HepG2 (cell line): Measurements from ENCODE around the gene FGFR3. TPM values are rescaled to one million over a fixed set of nuclear protein-coding genes. Genes with fewer than 3 reads are reported as not detected.

Source experiments
- GABPA ChIP-seq, 2 experiments: IDR thresholded peaks; 2 replicates each; pipeline ENCODE4 v1.6.1; 2011 to 2016; ENCODE audit warnings: low read depth in 2 of 2, low read length in 1 of 2, missing biosample characterization in 1 of 2, missing genetic modification characterization in 1 of 2
- GATA4 ChIP-seq: sonication (generic); IDR thresholded peaks from 2 replicates; pipeline ENCODE4 v1.6.1; 2016; ENCODE audit warnings: antibody characterized with exemption, low read depth, borderline replicate concordance
- HNF1B ChIP-seq: sonication (generic); formaldehyde crosslinking; IDR thresholded peaks from 2 replicates; pipeline ENCODE4 v1.5.1; 2020; ENCODE audit warnings: mild to moderate bottlenecking, moderate library complexity, missing genetic modification reagents
- MAFK ChIP-seq, 2 experiments: IDR thresholded peaks in 1 of 2; conservative IDR thresholded peaks in 1 of 2; 2 replicates each; pipeline ENCODE4 v1.6.1; 2011; ENCODE audit warnings: improper control_type of control experiment in 2 of 2, low read length in 2 of 2
- MTA3 ChIP-seq: sonication (generic); formaldehyde crosslinking; IDR thresholded peaks from 2 replicates; pipeline ENCODE4 v1.4.0; 2020; ENCODE audit warnings: missing genetic modification reagents
- NCOA5 ChIP-seq: sonication (generic); formaldehyde crosslinking; IDR thresholded peaks from 2 replicates; pipeline ENCODE4 v1.4.0; 2020; ENCODE audit warnings: missing genetic modification reagents
- NFIC ChIP-seq: IDR thresholded peaks from 2 replicates; pipeline ENCODE4 v1.6.1; 2012; ENCODE audit warnings: mild to moderate bottlenecking, low read length, inconsistent platforms
- SRSF9 ChIP-seq: fragments of 200-400 bp; formaldehyde crosslinking; IDR thresholded peaks from 2 replicates; pipeline ENCODE4 v1.6.1; 2018; ENCODE audit warnings: borderline replicate concordance, mild to moderate bottlenecking, low read depth, low read length; ENCODE audit not compliant: insufficient read depth, poor library complexity, severe bottlenecking
- TCF7 ChIP-seq: sonication (generic); IDR thresholded peaks from 2 replicates; pipeline ENCODE4 v1.6.1; 2016; ENCODE audit warnings: antibody characterized with exemption, low read depth
- ZNF317 ChIP-seq: sonication (generic); formaldehyde crosslinking; IDR thresholded peaks from 2 replicates; pipeline ENCODE4 v1.5.0; 2020; ENCODE audit warnings: mild to moderate bottlenecking, missing genetic modification reagents
- ZNF362 ChIP-seq: sonication (generic); formaldehyde crosslinking; IDR thresholded peaks from 2 replicates; pipeline ENCODE4 v1.4.0; 2020; ENCODE audit warnings: missing genetic modification reagents, mild to moderate bottlenecking, borderline replicate concordance
- ZNF496 ChIP-seq: sonication (generic); formaldehyde crosslinking; IDR thresholded peaks from 2 replicates; pipeline ENCODE4 v1.8.1; 2023; ENCODE audit warnings: mild to moderate bottlenecking, moderate library complexity, missing genetic modification reagents; ENCODE audit not compliant: insufficient replicate concordance
- ZNF558 ChIP-seq: sonication (generic); formaldehyde crosslinking; IDR thresholded peaks from 2 replicates; pipeline ENCODE4 v1.9.0; 2022; ENCODE audit warnings: mild to moderate bottlenecking, missing genetic modification reagents, borderline replicate concordance
- ZNF615 ChIP-seq: sonication (generic); formaldehyde crosslinking; IDR thresholded peaks from 2 replicates; pipeline ENCODE4 v1.5.0; 2020; ENCODE audit warnings: mild to moderate bottlenecking, missing genetic modification reagents, borderline replicate concordance
- polyA plus RNA-seq, 8 experiments: library from polyadenylated mRNA; depleted of rRNA in 3 of 8; stranded (reverse) in 7 of 8; unstranded in 1 of 8; fragments of >200 nt; fragmentation: Illumina TruSeq in 4 of 8; extraction: Trizol in 4 of 8; gene quantifications; 2 replicates each; pipeline versions ENCODE4 v1.2.1 to v1.2.3, GENCODE V29; 2011 to 2016; ENCODE audit warnings: low read depth in 4 of 8, missing spikeins in 1 of 8, mixed read lengths in 1 of 8; ENCODE audit not compliant: insufficient read depth in 1 of 8
- total RNA-seq, 5 experiments: library from RNA; depleted of rRNA; stranded (reverse); fragments of >200 nt; fragmentation: Illumina TruSeq; extraction: Trizol; gene quantifications; 2 replicates each; pipeline ENCODE4 v1.2.3, GENCODE V29; 2016; ENCODE audit warnings: low read depth in 1 of 5
- TF ChIP-seq, protein P1 (sequence below), 2 experiments: fragments of 450-650 bp in 1 of 2; sonication (generic) in 1 of 2; formaldehyde crosslinking; IDR thresholded peaks; 2 replicates each; pipeline versions ENCODE4 v1.5.0 to v1.8.0; 2020 to 2022; ENCODE audit warnings: mild to moderate bottlenecking in 1 of 2, missing genetic modification reagents in 1 of 2
- TF ChIP-seq, protein P2 (sequence below), 2 experiments: fragments of 450-650 bp in 1 of 2; sonication (generic) in 1 of 2; formaldehyde crosslinking in 1 of 2; IDR thresholded peaks; 2 replicates each; pipeline versions ENCODE4 v1.6.1 to v1.8.0; 2016 to 2022; ENCODE audit warnings: antibody characterized with exemption in 1 of 2, mild to moderate bottlenecking in 1 of 2, missing genetic modification reagents in 1 of 2

FGFR3 gene
- total and polyA plus RNA-seq, 2 of the 13 experiments (the other 11 are each of a cell fraction or from before 2014, with no cell fraction given) = 103 to 109 TPM

DNA sequence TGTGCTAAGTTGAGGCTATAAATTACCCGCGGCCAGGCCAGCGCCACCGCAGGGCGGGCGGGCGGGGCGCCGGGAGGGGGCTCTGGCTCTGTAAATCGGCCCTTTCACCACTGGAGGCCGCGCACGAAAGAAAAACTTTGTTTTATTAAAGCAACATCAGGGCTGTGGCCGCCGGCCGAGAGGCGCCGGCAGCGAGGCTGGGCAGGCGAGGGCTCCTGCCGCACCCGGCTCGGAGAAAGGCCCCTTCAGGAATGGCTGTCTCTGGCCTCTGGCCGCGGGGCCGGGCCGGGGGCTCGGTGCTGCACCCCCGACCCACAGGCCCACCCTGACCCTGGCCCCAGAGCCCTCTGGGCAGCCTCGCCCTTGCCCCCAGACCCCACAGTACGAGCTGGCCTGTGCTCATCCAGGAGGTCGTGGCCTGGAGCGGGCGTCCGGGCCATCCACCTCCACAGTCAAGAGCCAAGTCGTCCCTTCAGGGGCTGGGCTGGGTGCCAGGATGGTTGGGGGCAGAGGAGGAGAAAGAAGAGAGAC, 29.5 kb upstream of the FGFR3 start (continued):
- TF ChIP-seq ZNF558 (0 out of 2 replicates have a peak, but pooled peaks have one; percentile 27), NFIC (no peak), SRSF9 (no peak), ZNF362 (CRISPR knock-in tag) (no peak), HNF1B (CRISPR knock-in tag) (no peak), GATA4 (no peak), ZNF496 (CRISPR knock-in tag) (no peak), ZNF615 (no peak), ZNF317 (no peak), MAFK (conservative IDR thresholded peaks at IDR 0.05 in 1 of 2, IDR thresholded peaks at IDR 0.05 in 1 of 2; ENCODE audit: low read length in 2 of 2) (no peak), MTA3 (no peak), NCOA5 (CRISPR knock-in tag) (no peak), GABPA (IDR thresholded peaks at IDR 0.05; ENCODE audit: low read depth, low read length) (no peak), GABPA (CRISPR knock-in tag; IDR thresholded peaks at IDR 0.05; ENCODE audit: low read depth) (no peak), TCF7 (no peak)
- TF ChIP-seq, protein P1, sequence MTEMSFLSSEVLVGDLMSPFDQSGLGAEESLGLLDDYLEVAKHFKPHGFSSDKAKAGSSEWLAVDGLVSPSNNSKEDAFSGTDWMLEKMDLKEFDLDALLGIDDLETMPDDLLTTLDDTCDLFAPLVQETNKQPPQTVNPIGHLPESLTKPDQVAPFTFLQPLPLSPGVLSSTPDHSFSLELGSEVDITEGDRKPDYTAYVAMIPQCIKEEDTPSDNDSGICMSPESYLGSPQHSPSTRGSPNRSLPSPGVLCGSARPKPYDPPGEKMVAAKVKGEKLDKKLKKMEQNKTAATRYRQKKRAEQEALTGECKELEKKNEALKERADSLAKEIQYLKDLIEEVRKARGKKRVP (CRISPR knock-in tag; IDR thresholded peaks at IDR 0.05) = no peak
- TF ChIP-seq, protein P2, sequence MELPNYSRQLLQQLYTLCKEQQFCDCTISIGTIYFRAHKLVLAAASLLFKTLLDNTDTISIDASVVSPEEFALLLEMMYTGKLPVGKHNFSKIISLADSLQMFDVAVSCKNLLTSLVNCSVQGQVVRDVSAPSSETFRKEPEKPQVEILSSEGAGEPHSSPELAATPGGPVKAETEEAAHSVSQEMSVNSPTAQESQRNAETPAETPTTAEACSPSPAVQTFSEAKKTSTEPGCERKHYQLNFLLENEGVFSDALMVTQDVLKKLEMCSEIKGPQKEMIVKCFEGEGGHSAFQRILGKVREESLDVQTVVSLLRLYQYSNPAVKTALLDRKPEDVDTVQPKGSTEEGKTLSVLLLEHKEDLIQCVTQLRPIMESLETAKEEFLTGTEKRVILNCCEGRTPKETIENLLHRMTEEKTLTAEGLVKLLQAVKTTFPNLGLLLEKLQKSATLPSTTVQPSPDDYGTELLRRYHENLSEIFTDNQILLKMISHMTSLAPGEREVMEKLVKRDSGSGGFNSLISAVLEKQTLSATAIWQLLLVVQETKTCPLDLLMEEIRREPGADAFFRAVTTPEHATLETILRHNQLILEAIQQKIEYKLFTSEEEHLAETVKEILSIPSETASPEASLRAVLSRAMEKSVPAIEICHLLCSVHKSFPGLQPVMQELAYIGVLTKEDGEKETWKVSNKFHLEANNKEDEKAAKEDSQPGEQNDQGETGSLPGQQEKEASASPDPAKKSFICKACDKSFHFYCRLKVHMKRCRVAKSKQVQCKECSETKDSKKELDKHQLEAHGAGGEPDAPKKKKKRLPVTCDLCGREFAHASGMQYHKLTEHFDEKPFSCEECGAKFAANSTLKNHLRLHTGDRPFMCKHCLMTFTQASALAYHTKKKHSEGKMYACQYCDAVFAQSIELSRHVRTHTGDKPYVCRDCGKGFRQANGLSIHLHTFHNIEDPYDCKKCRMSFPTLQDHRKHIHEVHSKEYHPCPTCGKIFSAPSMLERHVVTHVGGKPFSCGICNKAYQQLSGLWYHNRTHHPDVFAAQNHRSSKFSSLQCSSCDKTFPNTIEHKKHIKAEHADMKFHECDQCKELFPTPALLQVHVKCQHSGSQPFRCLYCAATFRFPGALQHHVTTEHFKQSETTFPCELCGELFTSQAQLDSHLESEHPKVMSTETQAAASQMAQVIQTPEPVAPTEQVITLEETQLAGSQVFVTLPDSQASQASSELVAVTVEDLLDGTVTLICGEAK (IDR thresholded peaks at IDR 0.05) = no peak
- TF ChIP-seq, protein P2 (CRISPR knock-in tag; IDR thresholded peaks at IDR 0.05) = no peak
